Right lobe of liver (tissue), 6 donors: Measurements from ENCODE around the gene TBC1D8. TPM values are rescaled to one million over a fixed set of nuclear protein-coding genes. Genes with fewer than 3 reads are reported as not detected.
A peak's percentile ranks its signal among the peaks of the same experiment; 100 is the strongest.

Experiments used
- ATAC-seq, 4 donors: fragments of 200-7000 bp; cut with Tn5 transposase; one replicate each; pipeline ENCODE4 v1.9.1; 2020; ENCODE audit warnings: mild to moderate bottlenecking in 4 of 4, moderate library complexity in 4 of 4
- DNase-seq, 3 donors: peaks; one replicate each; pipeline ENCODE4 v3.0.0-alpha.2; 2020
- H3K27ac ChIP-seq, 3 donors: fragments of 200-600 bp; one replicate each; pipeline ENCODE4 v1.8.0; 2022
- H3K27me3 ChIP-seq, 2 donors: fragments of 200-600 bp; one replicate each; pipeline ENCODE4 v1.8.0; 2022
- H3K36me3 ChIP-seq, 4 donors: fragments of 200-600 bp; sonication (generic) in 1 of 4; one replicate each; pipeline versions ENCODE4 v1.5.1 to v1.8.0; 2017 to 2022; ENCODE audit warnings: control low read depth in 1 of 4
- H3K4me1 ChIP-seq, 4 donors: fragments of 200-600 bp; sonication (generic) in 1 of 4; one replicate each; pipeline versions ENCODE4 v1.5.1 to v1.8.0; 2017 to 2022; ENCODE audit warnings: control low read depth in 1 of 4
- H3K4me3 ChIP-seq, 3 donors: fragments of 200-600 bp; one replicate each; pipeline ENCODE4 v1.8.0; 2022
- H3K9me3 ChIP-seq, 4 donors: fragments of 200-600 bp; sonication (generic) in 1 of 4; one replicate each; pipeline versions ENCODE4 v1.5.1 to v1.8.0; 2017 to 2022; ENCODE audit warnings: control low read depth in 1 of 4
- POLR2A ChIP-seq: fragments of 450-650 bp; IDR thresholded peaks from one replicate; pipeline ENCODE4 v1.6.1; 2017; ENCODE audit warnings: antibody characterized with exemption, mild to moderate bottlenecking
- WGBS: methylation state at CpG from one replicate; pipeline ENCODE4 v1.1.6; 2018; ENCODE audit warnings: low coverage, low lambda C conversion rate; ENCODE audit not compliant: insufficient coverage; ENCODE audit errors: missing lambda C conversion rate; 5-methylcytosine and 5-hydroxymethylcytosine counted together
- intact Hi-C, 2 donors: fragments of 100-400 bp; cut with DNase I; formaldehyde crosslinking; loops; one replicate each; pipeline versions ENCODE4 v1.11.2 to v1.14.1; 2022
- total RNA-seq, 6 experiments: library from RNA; depleted of rRNA in 2 of 6; stranded (reverse); fragments of >200 nt in 2 of 6; fragmentation: NEBNext Ultra II Directional in 3 of 6; extraction: Animal tissue kit (Norgen Biotek cat#: 25700) in 3 of 6; gene quantifications; one replicate each; pipeline versions ENCODE4 v1.1.0 to v1.2.4, GENCODE V29; 2016 to 2023
- TF ChIP-seq, protein P1 (sequence below), 4 donors: fragments of 200-600 bp in 3 of 4; fragments of 450-650 bp in 1 of 4; IDR thresholded peaks; one replicate each; pipeline versions ENCODE4 v1.5.1 to v1.8.0; 2016 to 2022; ENCODE audit warnings: antibody characterized with exemption in 4 of 4, mild to moderate bottlenecking in 2 of 4
- donor health status: DM: no; HTN: yes; CAD: no.
- donor health status: DM: no; HTN: no; CAD: no.
- donor health status: DM: no; HTN: no; CAD: no.
- donor health status: DM: no; HTN: yes; CAD: no.
- donor health status: DM: no; HTN: yes; CAD: no.

TBC1D8 gene
- total RNA-seq, 6 experiments from 2014 or later: 17.3 to 31.2 (median 21.5) TPM

DNA sequence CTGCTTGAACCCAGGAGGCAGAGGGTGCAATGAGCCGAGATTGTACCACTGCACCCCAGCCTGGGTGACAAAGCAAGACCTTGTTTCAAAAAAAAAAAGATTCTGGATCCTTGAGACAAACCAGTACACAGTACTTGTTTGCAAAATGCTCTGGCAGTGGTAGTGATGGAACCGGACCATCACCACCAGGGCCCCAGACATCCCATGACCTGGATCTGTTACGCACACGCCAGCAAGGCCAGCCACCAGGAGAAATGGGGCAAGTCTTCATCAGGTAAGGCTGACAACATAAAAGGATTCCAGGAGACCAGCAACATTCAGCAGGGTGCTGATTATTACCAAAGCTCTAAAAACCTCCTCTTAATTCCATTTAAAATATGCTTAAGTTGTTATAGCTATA, 35.5 kb downstream of the TBC1D8 start:
- no peaks in the 10 kb centered on the region for H3K27me3 ChIP-seq
- peak overlapping the region in 2 of 3 donors; percentile 68 to 88 for H3K27ac ChIP-seq
- WGBS: 90% methylated on average over 2 of the region's 4 CpGs
- no peak for DNase-seq
- ATAC-seq: no peak
- H3K9me3 ChIP-seq: no peaks in the 10 kb centered on the region
- intact Hi-C loops: no loop called here
- no peak overlapping the region for H3K4me3 ChIP-seq
- no peaks in the 10 kb centered on the region for H3K36me3 ChIP-seq
- TF ChIP-seq POLR2A: no peak
- TF ChIP-seq, protein P1, sequence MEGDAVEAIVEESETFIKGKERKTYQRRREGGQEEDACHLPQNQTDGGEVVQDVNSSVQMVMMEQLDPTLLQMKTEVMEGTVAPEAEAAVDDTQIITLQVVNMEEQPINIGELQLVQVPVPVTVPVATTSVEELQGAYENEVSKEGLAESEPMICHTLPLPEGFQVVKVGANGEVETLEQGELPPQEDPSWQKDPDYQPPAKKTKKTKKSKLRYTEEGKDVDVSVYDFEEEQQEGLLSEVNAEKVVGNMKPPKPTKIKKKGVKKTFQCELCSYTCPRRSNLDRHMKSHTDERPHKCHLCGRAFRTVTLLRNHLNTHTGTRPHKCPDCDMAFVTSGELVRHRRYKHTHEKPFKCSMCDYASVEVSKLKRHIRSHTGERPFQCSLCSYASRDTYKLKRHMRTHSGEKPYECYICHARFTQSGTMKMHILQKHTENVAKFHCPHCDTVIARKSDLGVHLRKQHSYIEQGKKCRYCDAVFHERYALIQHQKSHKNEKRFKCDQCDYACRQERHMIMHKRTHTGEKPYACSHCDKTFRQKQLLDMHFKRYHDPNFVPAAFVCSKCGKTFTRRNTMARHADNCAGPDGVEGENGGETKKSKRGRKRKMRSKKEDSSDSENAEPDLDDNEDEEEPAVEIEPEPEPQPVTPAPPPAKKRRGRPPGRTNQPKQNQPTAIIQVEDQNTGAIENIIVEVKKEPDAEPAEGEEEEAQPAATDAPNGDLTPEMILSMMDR (IDR thresholded peaks at IDR 0.05): no peak
- peaks cover 3 to 95% (median 49%) of the 10 kb centered on the region in 4 donors for H3K4me1 ChIP-seq

DNA sequence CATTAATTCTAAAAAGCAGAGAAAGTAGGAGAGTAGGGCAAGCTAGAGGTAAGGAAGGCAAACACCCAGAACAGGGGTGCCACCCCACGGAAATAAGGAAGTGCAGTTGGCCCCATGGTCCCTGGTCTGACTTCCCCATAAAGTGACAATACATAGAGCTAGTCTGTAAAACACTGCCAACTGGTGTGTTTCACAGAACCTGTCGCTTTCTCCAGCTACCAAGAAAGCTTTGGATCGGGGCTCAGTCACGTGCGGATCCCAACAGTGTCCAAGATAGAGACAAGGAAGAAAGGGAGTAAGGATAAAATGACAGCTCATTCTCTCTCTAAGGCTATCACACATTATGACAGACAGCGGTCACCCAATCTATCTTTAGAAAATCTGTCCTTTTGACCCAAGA, 36.4 kb downstream of the TBC1D8 start:
- no peaks in the 10 kb centered on the region for H3K36me3 ChIP-seq
- no peak overlapping the region for H3K4me3 ChIP-seq
- peaks cover 3 to 95% (median 49%) of the 10 kb centered on the region in 4 donors for H3K4me1 ChIP-seq
- peak overlapping the region; percentile 43 to 68 (median 51) for H3K27ac ChIP-seq
- peak in 1 of 4 donors; percentile 6 for ATAC-seq
- H3K27me3 ChIP-seq: no peaks in the 10 kb centered on the region
- H3K9me3 ChIP-seq: no peaks in the 10 kb centered on the region
- DNase-seq: no peak
- intact Hi-C loops: no loop called here
- no peak for TF ChIP-seq POLR2A
- TF ChIP-seq, protein P1 (IDR thresholded peaks at IDR 0.05): no peak
- 11% methylated on average over 6 of the region's 6 CpGs for WGBS

DNA sequence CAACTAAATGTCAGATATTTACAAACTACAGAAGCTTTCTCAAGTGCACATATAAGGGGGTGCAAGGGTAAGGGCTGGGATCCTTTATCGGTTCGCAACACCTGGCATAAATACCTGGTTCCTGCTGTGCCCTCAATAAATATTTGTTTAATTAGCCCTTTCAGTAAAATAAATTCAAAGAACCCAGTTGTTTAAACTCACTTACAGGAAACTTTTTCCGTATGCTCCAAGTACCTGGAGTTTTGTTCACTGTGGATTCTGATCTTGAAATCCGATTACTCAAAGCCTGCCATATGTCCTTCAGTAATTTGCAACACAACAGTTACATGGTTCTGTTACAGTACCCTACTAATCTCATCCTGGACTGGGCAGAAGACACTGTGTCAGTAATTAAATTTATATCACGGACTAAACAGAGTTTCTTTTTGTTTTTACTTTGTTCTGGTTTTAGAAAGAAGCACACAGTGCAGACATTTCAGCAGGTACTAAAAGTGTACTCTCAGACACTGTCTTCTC, 36.9 kb downstream of the TBC1D8 start:
- intact Hi-C loops: no loop called here
- no peaks in the 10 kb centered on the region for H3K9me3 ChIP-seq
- DNase-seq (no peak), ATAC-seq (no peak)
- 39% methylated on average over 5 of the region's 5 CpGs for WGBS
- H3K4me3 ChIP-seq: no peak overlapping the region
- peak overlapping the region; percentile 43 to 68 (median 51) for H3K27ac ChIP-seq
- TF ChIP-seq POLR2A: no peak
- TF ChIP-seq, protein P1 (IDR thresholded peaks at IDR 0.05): no peak
- no peaks in the 10 kb centered on the region for H3K36me3 ChIP-seq
- no peaks in the 10 kb centered on the region for H3K27me3 ChIP-seq
- H3K4me1 ChIP-seq: peaks cover 3 to 95% (median 47%) of the 10 kb centered on the region in 4 donors

DNA sequence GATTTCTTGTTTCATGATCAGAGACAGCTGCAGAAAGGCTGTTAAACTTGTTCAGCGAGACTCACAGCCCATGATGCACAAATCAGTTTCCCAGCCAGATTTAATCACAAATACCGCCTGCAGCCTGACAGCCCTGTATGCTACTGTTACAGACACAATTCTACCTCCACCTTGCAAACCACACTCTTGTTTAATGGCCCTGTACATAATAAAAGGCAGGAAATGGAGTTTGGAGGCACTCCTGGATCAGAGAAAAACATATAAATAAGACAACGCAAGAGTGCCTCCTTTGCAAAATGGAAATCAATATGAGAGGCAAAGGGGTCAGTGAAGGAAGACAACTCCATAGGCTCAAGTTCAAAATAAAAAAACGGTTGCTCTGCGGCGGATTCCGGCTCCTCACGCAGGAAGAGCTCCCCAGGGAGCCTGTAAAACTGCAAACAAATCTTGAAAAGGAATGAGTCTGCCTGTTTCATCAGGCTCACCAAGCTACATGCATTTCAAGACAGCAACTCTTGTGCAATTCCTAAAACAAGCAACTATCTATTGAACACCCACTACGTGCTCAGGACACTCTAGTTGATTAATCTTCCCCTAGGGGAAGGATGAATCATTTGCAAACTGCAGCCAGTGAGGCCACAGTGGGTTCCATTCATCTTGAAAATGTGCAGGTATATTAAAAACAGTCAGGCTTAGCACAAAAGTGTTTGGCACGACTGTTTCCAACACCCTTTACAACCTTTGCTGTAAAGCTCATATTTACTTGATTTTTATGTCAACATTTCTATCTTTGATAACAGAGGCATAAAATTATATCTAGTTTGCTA, 37.5 kb downstream of the TBC1D8 start:
- no peak overlapping the region for H3K4me3 ChIP-seq
- DNase-seq (no peak), ATAC-seq (peak in 3 of 4 donors; percentile 4 to 20 (median 8))
- 24% methylated on average over 10 of the region's 10 CpGs for WGBS
- H3K27ac ChIP-seq: peak overlapping the region in 2 of 3 donors; percentile 43 to 68
- no peaks in the 10 kb centered on the region for H3K27me3 ChIP-seq
- no peaks in the 10 kb centered on the region for H3K36me3 ChIP-seq
- H3K9me3 ChIP-seq: no peaks in the 10 kb centered on the region
- H3K4me1 ChIP-seq: peaks cover 0 to 89% (median 45%) of the 10 kb centered on the region in 4 donors
- no peak for TF ChIP-seq POLR2A
- TF ChIP-seq, protein P1 (IDR thresholded peaks at IDR 0.05): peak in 1 of 4 donors; percentile 8
- intact Hi-C loops: no loop called here
